Stimulated activated CD4-positive, alpha-beta T cell treated with anti-CD3 and anti-CD28 coated beads, TNF-alpha, amount 100 ng/mL, for 4 hours (primary cell): ENCODE measurements around the gene PYHIN1.
"Not testable (repeated sequence)": the region's sequence is repeated elsewhere in the genome, so short reads cannot be mapped to it uniquely, and the experiment has no call there.

Source experiments
- DNase-seq, 3 experiments: peaks; one replicate each; pipeline ENCODE4 v3.0.0-alpha.2; 2020; ENCODE audit warnings: low read depth in 3 of 3

The PYHIN1 gene

GRCh38 chr1:158979229-158979628 lies 47.9 kb downstream of the PYHIN1 start:
- no peak for DNase-seq

DNA sequence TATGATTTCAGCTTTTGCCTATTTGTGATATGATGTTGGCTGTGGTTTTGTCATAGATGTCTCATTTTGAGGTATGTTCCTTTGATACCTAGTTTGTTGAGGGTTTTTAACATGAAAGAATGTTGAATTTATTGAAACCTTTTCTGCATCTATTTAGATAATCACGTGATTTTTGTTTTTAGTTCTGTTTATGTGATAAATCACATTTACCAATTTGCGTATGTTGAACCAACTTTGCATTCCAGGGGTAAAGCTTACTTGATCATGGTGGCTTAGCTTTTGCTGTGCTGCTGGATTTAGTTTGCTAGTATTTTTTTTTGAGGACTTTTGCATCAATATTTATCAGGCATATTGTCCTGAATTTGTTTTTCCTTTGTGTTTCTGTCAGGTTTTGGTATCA lies 51.9 kb downstream of the PYHIN1 start:
- no peak for DNase-seq

DNA sequence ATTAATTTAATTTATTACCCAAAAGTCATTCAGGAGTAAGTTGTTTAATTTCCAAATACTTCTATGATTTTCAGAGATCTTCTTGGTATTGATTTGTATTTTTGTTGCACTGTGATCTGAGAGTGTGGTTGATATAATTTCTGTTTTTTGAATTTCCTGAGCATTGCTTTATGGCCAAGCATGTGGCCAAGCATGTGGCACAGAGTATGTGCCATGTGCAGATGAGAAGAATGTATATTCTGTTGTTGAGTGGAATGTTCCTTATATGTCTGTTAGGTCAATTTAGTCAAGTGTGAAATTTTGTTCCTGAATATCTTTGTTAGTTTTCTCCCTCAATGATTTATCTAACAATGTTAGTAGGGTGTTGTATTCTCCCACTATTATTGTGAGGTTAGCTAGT lies 53.0 kb downstream of the PYHIN1 start:
- no peak for DNase-seq

GRCh38 chr1:158989424-158989823 lies 58.1 kb downstream of the PYHIN1 start:
- DNase-seq = no peak

GRCh38 chr1:158992787-158993312 lies 61.5 kb downstream of the PYHIN1 start:
- no peak for DNase-seq

GRCh38 chr1:158996998-158997397 lies 65.6 kb downstream of the PYHIN1 start:
- DNase-seq = no peak

- DNase-seq = no peak
Observed at GRCh38 chr1:158998037-158998780, 66.9 kb downstream of the PYHIN1 start.

DNA sequence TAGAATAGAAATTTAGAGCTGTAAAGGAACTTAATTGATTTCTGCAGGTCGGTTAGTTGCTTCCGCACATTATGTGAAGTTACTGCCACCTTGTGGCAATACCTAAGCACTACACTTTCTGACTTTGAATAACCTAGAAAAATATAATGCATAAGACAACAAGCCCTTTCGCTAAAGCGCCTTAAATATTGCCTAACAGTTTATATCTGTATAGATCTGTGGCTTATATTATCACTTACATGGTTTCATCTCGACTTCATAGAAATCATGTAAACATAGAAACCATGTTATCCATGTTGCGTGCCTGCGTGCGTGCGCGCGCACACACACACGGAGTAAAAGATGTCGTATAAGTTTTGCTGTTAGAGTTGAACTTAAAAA lies 67.4 kb downstream of the PYHIN1 start:
- peak in 1 of 3 experiments; percentile 36 for DNase-seq

DNA sequence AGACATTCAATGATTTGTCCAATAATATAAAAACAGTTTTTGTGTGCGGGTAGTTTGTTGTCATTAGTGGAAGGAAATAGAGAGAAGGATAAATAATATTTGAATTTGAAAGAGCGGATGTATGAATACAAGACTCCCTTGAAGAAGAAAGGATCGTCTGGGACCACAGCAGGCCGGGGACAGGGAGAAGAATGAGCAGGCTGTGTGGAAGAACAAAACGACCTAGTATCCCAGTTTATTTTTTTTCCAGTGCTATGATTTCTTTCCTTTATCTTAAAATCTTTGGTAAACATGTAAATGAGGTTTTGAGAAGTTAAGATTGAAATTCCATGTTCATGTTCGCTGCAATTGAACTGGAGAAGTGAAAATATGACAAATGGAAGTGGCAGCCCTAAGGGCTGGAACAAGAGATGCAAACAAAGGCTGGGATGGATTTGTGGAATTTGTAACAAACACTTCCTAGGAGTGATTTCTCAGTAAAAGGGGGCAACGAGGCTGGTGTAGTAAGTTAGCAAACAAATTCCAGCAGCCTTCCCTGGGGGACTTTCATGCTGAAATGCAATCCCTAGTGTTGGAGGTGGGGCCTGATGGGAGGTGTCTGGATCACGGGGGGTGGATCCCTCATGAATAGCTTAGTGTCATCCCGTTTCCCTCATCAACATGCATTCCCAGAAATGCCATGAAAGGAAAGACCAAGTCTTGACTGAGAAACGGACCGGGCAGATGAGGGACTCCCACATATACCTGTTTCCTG lies 68.1 kb downstream of the PYHIN1 start:
- DNase-seq = no peak

GRCh38 chr1:159000070-159000409 lies 68.7 kb downstream of the PYHIN1 start:
- no peak for DNase-seq

- no peak for DNase-seq
Observed at GRCh38 chr1:159000625-159001024, 69.3 kb downstream of the PYHIN1 start.

DNA sequence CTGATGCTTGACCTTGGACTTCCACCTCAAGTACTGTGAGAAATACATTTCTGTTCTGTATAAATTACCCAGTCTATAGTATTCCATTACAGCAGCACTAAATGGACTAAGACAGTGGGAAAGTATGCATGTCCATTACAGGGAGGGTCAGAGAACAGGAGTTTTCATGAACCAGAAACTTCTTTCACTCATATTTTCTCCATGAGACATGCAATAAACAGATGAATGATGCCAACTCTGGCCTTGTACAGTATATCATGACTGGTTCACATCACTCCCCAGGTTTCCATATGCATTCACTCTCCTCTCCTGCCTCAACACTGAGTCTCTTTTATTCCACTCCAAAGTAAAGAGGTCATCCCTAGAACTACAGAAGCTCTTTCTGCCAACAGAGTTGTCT lies 73.8 kb downstream of the PYHIN1 start:
- DNase-seq = no peak

DNA sequence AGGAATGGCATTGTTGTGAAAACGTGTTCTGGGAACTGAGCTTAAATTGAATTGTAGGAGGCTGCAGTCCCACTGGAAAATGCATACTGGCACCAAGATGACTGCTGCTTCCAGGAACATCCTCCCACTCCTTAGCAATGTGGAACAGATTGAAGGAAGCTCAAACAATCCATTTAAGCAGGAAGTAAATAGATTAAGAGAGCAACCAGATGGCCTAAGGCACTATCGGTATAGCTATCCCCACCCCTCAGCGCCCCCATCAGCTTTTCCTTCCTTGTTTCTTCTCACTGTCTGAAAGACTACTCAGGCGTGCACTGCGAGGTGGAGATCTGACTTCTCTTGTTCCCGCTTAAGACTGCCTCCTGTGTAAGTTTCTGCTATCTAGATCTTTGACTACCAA lies 74.3 kb downstream of the PYHIN1 start:
- no peak for DNase-seq

- not testable (repeated sequence) for DNase-seq
Observed at GRCh38 chr1:159006210-159006807, 75.0 kb downstream of the PYHIN1 start.

- no peak for DNase-seq
Observed at GRCh38 chr1:159007726-159008125, 76.4 kb downstream of the PYHIN1 start.

DNA sequence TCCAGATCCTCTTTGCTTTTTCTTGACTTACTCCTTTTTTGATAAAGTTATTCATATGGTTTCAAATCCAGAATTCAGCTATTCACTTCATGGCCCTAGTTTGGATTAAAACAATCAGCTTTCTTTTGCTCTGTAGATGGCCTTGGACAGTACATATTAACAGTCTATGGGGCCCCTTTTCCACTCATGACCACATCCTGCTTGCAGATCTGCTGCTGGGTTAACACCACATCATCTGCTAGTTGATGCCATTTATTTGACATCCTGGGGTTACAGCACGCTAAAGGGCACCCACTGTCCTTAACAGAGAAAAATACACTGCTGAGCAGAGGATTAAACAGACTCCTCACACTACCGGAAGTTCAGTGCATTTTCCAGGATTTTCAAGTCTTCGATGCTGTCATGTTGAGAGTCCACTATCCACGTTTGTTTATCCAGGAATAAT lies 77.4 kb downstream of the PYHIN1 start:
- peak in 1 of 3 experiments; percentile 50 for DNase-seq

DNA sequence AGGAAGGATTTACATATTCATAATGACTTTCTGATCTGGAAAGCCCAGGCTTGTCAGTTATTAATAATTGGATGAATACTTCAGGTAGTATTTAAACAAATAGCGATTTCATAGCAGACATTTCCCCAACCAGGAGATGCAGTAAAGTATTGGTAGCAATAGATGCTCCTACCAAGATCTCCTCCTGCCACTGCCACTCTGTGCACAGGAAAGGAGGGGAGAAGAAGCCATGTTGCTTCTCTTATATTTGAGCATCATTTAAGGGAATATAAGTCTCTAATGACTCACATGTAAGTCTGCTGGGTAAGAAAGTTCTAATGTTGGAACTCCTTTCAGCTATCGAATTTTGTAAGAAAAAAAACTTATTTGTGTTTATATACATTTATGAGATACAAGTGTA lies 77.9 kb downstream of the PYHIN1 start:
- no peak for DNase-seq

- DNase-seq = peak in 1 of 3 experiments; percentile 45
Observed at GRCh38 chr1:159009704-159010361, 78.5 kb downstream of the PYHIN1 start, which contains the start of gene IFI16. Gene IFI16 (plus strand): TSS chr1:159009907. CDS start chr1:159014681, 4,774 bp downstream.

GRCh38 chr1:159010391-159010790 lies 79.0 kb downstream of the PYHIN1 start:
- no peak for DNase-seq

DNA sequence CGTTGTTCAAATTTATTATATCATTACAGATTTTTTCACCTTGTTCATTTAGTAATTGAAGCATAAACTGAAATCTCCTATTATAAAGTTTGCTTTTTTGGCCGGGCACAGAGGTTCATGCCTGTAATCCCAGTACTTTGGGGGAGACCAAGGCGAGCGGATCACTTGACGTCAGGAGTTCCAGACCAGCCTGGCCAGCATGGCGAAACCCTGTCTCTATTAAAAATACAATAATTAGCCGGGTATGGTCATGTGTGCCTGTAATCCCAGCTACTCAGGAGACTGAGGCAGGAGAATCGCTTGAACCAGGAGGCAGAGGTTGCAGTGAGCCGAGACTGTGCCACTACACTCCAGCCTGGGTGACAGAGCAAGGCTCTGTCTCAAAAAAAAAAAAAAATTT lies 79.6 kb downstream of the PYHIN1 start:
- peak in 1 of 3 experiments; percentile 23 for DNase-seq

- no peak for DNase-seq
Observed at GRCh38 chr1:159011751-159012150, 80.4 kb downstream of the PYHIN1 start.

- DNase-seq = peak in 1 of 3 experiments; percentile 27
Observed at GRCh38 chr1:159012495-159012894, 81.1 kb downstream of the PYHIN1 start.
